A673 (cell line): ENCODE results near the gene SPPL3. TPM values are rescaled to one million over a fixed set of nuclear protein-coding genes. Genes with fewer than 3 reads are reported as not detected.

Experiments
- BruUV-seq: library from RNA; stranded (reverse); fragments of 400-500 nt; replicated peaks from 2 replicates; lab custom pipeline; 2021; lab: Mats Ljungman, UMichigan
- CTCF ChIA-PET: fragments of 300-600 bp; sonication (Branson Sonifier 250); formaldehyde crosslinking; loops from one replicate; lab custom pipeline; 2022; ENCODE audit warnings: antibody characterized with exemption; lab: Charles Lee
- POLR2A ChIA-PET: fragments of 300-600 bp; sonication (Branson Sonifier 250); formaldehyde crosslinking; loops from one replicate; lab custom pipeline; 2022; ENCODE audit warnings: antibody characterized with exemption; ENCODE audit not compliant: low non-redundant PET; lab: Charles Lee
- DNase-seq: peaks from one replicate; pipeline ENCODE4 v3.0.0-alpha.2; 2015; ENCODE audit warnings: low spot score
- H3K27ac ChIP-seq: fragments of 200-600 bp; sonication (generic); 2 replicates; pipeline ENCODE4 v1.5.1; 2016; ENCODE audit warnings: mixed run types, low read depth, mild to moderate bottlenecking, mixed read lengths, antibody characterized with exemption, low read length; ENCODE audit not compliant: poor library complexity, severe bottlenecking
- H3K27me3 ChIP-seq: fragments of 200-600 bp; sonication (generic); replicated peaks from 2 replicates; pipeline ENCODE4 v1.6.1; 2017; ENCODE audit warnings: mixed run types, low read depth, mild to moderate bottlenecking, mixed read lengths, antibody characterized with exemption, low read length; ENCODE audit not compliant: insufficient read depth, poor library complexity
- H3K36me3 ChIP-seq: fragments of 200-600 bp; sonication (generic); 2 replicates; pipeline ENCODE4 v1.6.1; 2016; ENCODE audit warnings: mixed run types, mild to moderate bottlenecking, mixed read lengths, antibody characterized with exemption, low read length; ENCODE audit not compliant: insufficient read depth, poor library complexity, severe bottlenecking
- H3K4me1 ChIP-seq: fragments of 200-600 bp; sonication (generic); 2 replicates; pipeline ENCODE4 v1.6.1; 2017; ENCODE audit warnings: mixed run types, mild to moderate bottlenecking, mixed read lengths, antibody characterized with exemption, low read length; ENCODE audit not compliant: insufficient read depth, poor library complexity, severe bottlenecking
- H3K4me3 ChIP-seq: fragments of 200-600 bp; sonication (generic); 2 replicates; pipeline ENCODE4 v1.5.1; 2016; ENCODE audit warnings: low read depth, mixed run types, mild to moderate bottlenecking, mixed read lengths, low read length; ENCODE audit not compliant: poor library complexity, severe bottlenecking
- H3K9me3 ChIP-seq: fragments of 200-600 bp; sonication (generic); 2 replicates; pipeline ENCODE4 v1.6.1; 2016; ENCODE audit warnings: mixed run types, low read depth, mild to moderate bottlenecking, mixed read lengths, antibody characterized with exemption, low read length; ENCODE audit not compliant: poor library complexity, severe bottlenecking
- CTCF ChIP-seq: fragments of 300-800, 200-600 bp; sonication (generic); conservative IDR thresholded peaks from 2 replicates; pipeline ENCODE4 v1.5.1; 2017; ENCODE audit warnings: low read depth, mild to moderate bottlenecking, antibody characterized with exemption, low read length, moderate library complexity, mixed read lengths
- EZH2 ChIP-seq: fragments of 200-600 bp; sonication (generic); IDR thresholded peaks from 2 replicates; pipeline ENCODE4 v1.6.1; 2017; ENCODE audit warnings: borderline replicate concordance, low read depth, mild to moderate bottlenecking, mixed read lengths, antibody characterized with exemption, low read length; ENCODE audit not compliant: poor library complexity, severe bottlenecking
- intact Hi-C: fragments of 100-400 bp; cut with micrococcal nuclease; formaldehyde crosslinking; loops from one replicate; pipeline ENCODE4 v1.10.0; 2022; ENCODE audit not compliant: unreplicated experiment
- total RNA-seq: library from RNA; stranded (reverse); gene quantifications from 2 replicates; pipeline ENCODE4 v1.2.3, GENCODE V29; 2021

The SPPL3 gene
- total RNA-seq, 1 experiment from 2014 or later = 46.9 TPM

GRCh38 chr12:120853188-120853587 is 51.0 kb downstream of the SPPL3 start:
- Histone ChIP-seq H3K27me3 (no peaks in the 10 kb centered on the region), H3K4me1 (peaks cover 9% of the 10 kb centered on the region), H3K27ac (no peak overlapping the region), H3K9me3 (no peaks in the 10 kb centered on the region), H3K36me3 (no peaks in the 10 kb centered on the region), H3K4me3 (no peak overlapping the region)
- DNase-seq = no peak
- ChIA-PET POLR2A (no interaction called here), CTCF (no interaction called here)
- no TSS peak for BruUV-seq
- intact Hi-C loops = no loop called here
- no peak for TF ChIP-seq CTCF
- TF ChIP-seq EZH2 = no peak

- ChIA-PET CTCF (no interaction called here), POLR2A (no interaction called here)
- no peak for DNase-seq
- peaks cover 9% of the 10 kb centered on the region for H3K4me1 ChIP-seq
- H3K27me3 ChIP-seq = no peaks in the 10 kb centered on the region
- TF ChIP-seq CTCF (no peak), EZH2 (no peak)
- no peak overlapping the region for H3K4me3 ChIP-seq
- no TSS peak for BruUV-seq
- intact Hi-C loops = no loop called here
- H3K36me3 ChIP-seq = no peaks in the 10 kb centered on the region
- H3K9me3 ChIP-seq = no peaks in the 10 kb centered on the region
- H3K27ac ChIP-seq = no peak overlapping the region
These were observed 52.2 kb downstream of the SPPL3 start for GRCh38 chr12:120851944-120852343.

- no TSS peak for BruUV-seq
- DNase-seq = no peak
- H3K27ac ChIP-seq = no peak overlapping the region
- H3K9me3 ChIP-seq = no peaks in the 10 kb centered on the region
- no peaks in the 10 kb centered on the region for H3K27me3 ChIP-seq
- TF ChIP-seq CTCF = no peak
- TF ChIP-seq EZH2 = no peak
- peaks cover 6% of the 10 kb centered on the region for H3K4me1 ChIP-seq
- H3K4me3 ChIP-seq = no peak overlapping the region
- intact Hi-C loops = no loop called here
- POLR2A ChIA-PET = no interaction called here
- CTCF ChIA-PET = no interaction called here
- H3K36me3 ChIP-seq = no peaks in the 10 kb centered on the region
These were observed 52.7 kb downstream of the SPPL3 start for GRCh38 chr12:120851444-120851843.
